SK-N-SH (cell line): ENCODE results near the gene NRG3. TPM values are rescaled to one million over a fixed set of nuclear protein-coding genes. Genes with fewer than 3 reads are reported as not detected.

Experiments used
- CTCF ChIA-PET: fragments of 300-600, 350-600 bp; formaldehyde crosslinking; extraction: SDS; loops from one replicate; lab custom pipeline; 2021; lab: Yijun Ruan, JAX
- POLR2A ChIA-PET: fragments of 350-600 bp; sonication (Branson Sonifier 250); formaldehyde crosslinking; extraction: SDS; loops from one replicate; lab custom pipeline; 2020; ENCODE audit warnings: antibody characterized with exemption, inconsistent platforms; lab: Yijun Ruan, JAX
- DNase-seq: peaks from one replicate; pipeline ENCODE4 v3.0.0; 2012
- H2AFZ ChIP-seq: fragments of 200-600 bp; sonication (generic); 2 replicates; pipeline ENCODE4 v1.8.1; 2016; ENCODE audit warnings: antibody characterized with exemption, mild to moderate bottlenecking, low read depth
- H3F3A ChIP-seq: fragments of 200-600 bp; sonication (generic); replicated peaks from 2 replicates; pipeline ENCODE3; 2016; ENCODE audit warnings: antibody characterized with exemption, mild to moderate bottlenecking; ENCODE audit not compliant: insufficient read depth
- H3K27ac ChIP-seq, 2 experiments: fragments of 200-500 bp in 1 of 2; fragments of 200-600 bp in 1 of 2; sonication (Bioruptor generic) in 1 of 2; sonication (generic), shearing (Covaris generic) in 1 of 2; 2 replicates each; pipeline versions ENCODE4 v1.5.1 to v1.6.1; 2014 to 2016; ENCODE audit warnings: low read depth in 2 of 2, inconsistent platforms in 1 of 2, low read length in 1 of 2, mild to moderate bottlenecking in 1 of 2, mixed read lengths in 1 of 2
- H3K27me3 ChIP-seq: fragments of 200-600 bp; sonication (generic), shearing (Covaris generic); 2 replicates; pipeline ENCODE4 v1.6.1; 2016; ENCODE audit warnings: mixed run types; ENCODE audit not compliant: insufficient read depth
- H3K36me3 ChIP-seq, 2 experiments: fragments of 200-500 bp in 1 of 2; fragments of 200-600 bp in 1 of 2; sonication (Bioruptor generic) in 1 of 2; sonication (generic) in 1 of 2; replicated peaks in 1 of 2; 2 replicates each; pipeline versions ENCODE3 to v1.5.1; 2014 to 2016; ENCODE audit warnings: low read length in 1 of 2, mild to moderate bottlenecking in 1 of 2; ENCODE audit not compliant: insufficient read depth in 2 of 2, control insufficient read depth in 1 of 2
- H3K4me1 ChIP-seq, 2 experiments: fragments of 200-500 bp in 1 of 2; fragments of 200-600 bp in 1 of 2; sonication (Bioruptor generic) in 1 of 2; sonication (generic), shearing (Covaris generic) in 1 of 2; 2 replicates each; pipeline versions ENCODE4 v1.5.1 to v1.6.1; 2014 to 2016; ENCODE audit warnings: low read depth in 1 of 2, low read length in 1 of 2, mixed run types in 1 of 2; ENCODE audit not compliant: insufficient read depth in 2 of 2, control insufficient read depth in 1 of 2
- H3K4me2 ChIP-seq: fragments of 200-600 bp; sonication (generic), shearing (Covaris generic); 2 replicates; pipeline ENCODE4 v1.6.1; 2017; ENCODE audit warnings: mixed run types
- H3K4me3 ChIP-seq, 2 experiments: fragments of 200-500 bp in 1 of 2; fragments of 200-600 bp in 1 of 2; sonication (Bioruptor generic) in 1 of 2; sonication (generic), shearing (Covaris generic) in 1 of 2; 2 replicates each; pipeline versions ENCODE4 v1.5.1 to v1.8.1; 2014 to 2016; ENCODE audit warnings: low read depth in 2 of 2, inconsistent platforms in 1 of 2, low read length in 1 of 2, mild to moderate bottlenecking in 1 of 2, mixed read lengths in 1 of 2, moderate library complexity in 1 of 2
- H3K79me2 ChIP-seq: fragments of 200-600 bp; sonication (generic); 2 replicates; pipeline ENCODE4 v1.8.1; 2017; ENCODE audit warnings: mild to moderate bottlenecking; ENCODE audit not compliant: insufficient read depth
- H3K9ac ChIP-seq: fragments of 200-600 bp; sonication (generic); 2 replicates; pipeline ENCODE4 v1.6.1; 2017; ENCODE audit warnings: mixed run types
- H3K9me2 ChIP-seq: fragments of 200-600 bp; sonication (generic); 2 replicates; pipeline ENCODE4 v1.6.1; 2017; ENCODE audit warnings: mixed run types
- H3K9me3 ChIP-seq: fragments of 200-600 bp; sonication (generic); 2 replicates; pipeline ENCODE4 v1.6.1; 2017; ENCODE audit warnings: mixed run types, mild to moderate bottlenecking, moderate library complexity
- H4K20me1 ChIP-seq: fragments of 200-600 bp; sonication (generic); 2 replicates; pipeline ENCODE4 v1.6.1; 2017; ENCODE audit warnings: mild to moderate bottlenecking, mixed run types; ENCODE audit not compliant: insufficient read depth
- CHD2 ChIP-seq: fragments of 150-350 bp; IDR thresholded peaks from 2 replicates; pipeline ENCODE4 v1.6.1; 2018; ENCODE audit warnings: low read length; ENCODE audit not compliant: partially characterized antibody
- FOSL2 ChIP-seq: IDR thresholded peaks from 2 replicates; pipeline ENCODE4 v1.4.0; 2012; ENCODE audit warnings: low read depth, mild to moderate bottlenecking, moderate library complexity, borderline replicate concordance
- FOXJ3 ChIP-seq: sonication (generic); formaldehyde crosslinking; IDR thresholded peaks from 2 replicates; pipeline ENCODE4 v1.5.1; 2020; ENCODE audit warnings: mild to moderate bottlenecking, missing genetic modification reagents
- GABPA ChIP-seq: IDR thresholded peaks from 2 replicates; pipeline ENCODE4 v1.4.0; 2012; ENCODE audit warnings: low read depth, mild to moderate bottlenecking
- MEF2A ChIP-seq: IDR thresholded peaks from 2 replicates; pipeline ENCODE4 v1.4.0; 2012; ENCODE audit warnings: low read depth, borderline replicate concordance
- MXI1 ChIP-seq: IDR thresholded peaks from 2 replicates; pipeline ENCODE4 v1.6.1; 2012; ENCODE audit warnings: mild to moderate bottlenecking, low read depth, low read length, improper control_type of control experiment
- NRF1 ChIP-seq: IDR thresholded peaks from 2 replicates; pipeline ENCODE4 v1.6.1; 2012; ENCODE audit warnings: low read depth, mild to moderate bottlenecking, low read length
- POLR2AphosphoS5 ChIP-seq: IDR thresholded peaks from 2 replicates; pipeline ENCODE4 v1.6.1; 2012; ENCODE audit warnings: low read depth, low read length
- RAD21 ChIP-seq: IDR thresholded peaks from 2 replicates; pipeline ENCODE4 v1.6.1; 2012; ENCODE audit warnings: mild to moderate bottlenecking, low read length
- REST ChIP-seq: IDR thresholded peaks from 2 replicates; pipeline ENCODE4 v1.6.1; 2012; ENCODE audit warnings: mild to moderate bottlenecking, low read depth, low read length, moderate library complexity
- RFX5 ChIP-seq: IDR thresholded peaks from 2 replicates; pipeline ENCODE4 v1.6.1; 2012; ENCODE audit warnings: mild to moderate bottlenecking, improper control_type of control experiment, low read length
- TCF12 ChIP-seq: IDR thresholded peaks from 2 replicates; pipeline ENCODE4 v1.4.0; 2012
- TEAD4 ChIP-seq: IDR thresholded peaks from 2 replicates; pipeline ENCODE4 v1.4.0; 2012; ENCODE audit warnings: mild to moderate bottlenecking, borderline replicate concordance; ENCODE audit not compliant: insufficient read depth
- USF1 ChIP-seq: IDR thresholded peaks from 2 replicates; pipeline ENCODE4 v1.4.0; 2012; ENCODE audit warnings: low read depth, borderline replicate concordance
- YY1 ChIP-seq: IDR thresholded peaks from 2 replicates; pipeline ENCODE4 v1.4.0; 2012; ENCODE audit warnings: low read depth, mild to moderate bottlenecking
- WGBS: methylation state at CpG from one replicate; pipeline ENCODE4 v1.1.6; 2017; ENCODE audit warnings: low lambda C conversion rate; 5-methylcytosine and 5-hydroxymethylcytosine counted together
- polyA plus RNA-seq, 3 experiments: library from polyadenylated mRNA; depleted of rRNA; stranded (reverse); fragments of >200 nt; gene quantifications; 2 replicates each; pipeline ENCODE4 v1.2.3, GENCODE V29; 2012
- TF ChIP-seq, protein P1 (sequence below): fragments of 200-600 bp; sonication (generic); IDR thresholded peaks from 2 replicates; pipeline ENCODE4 v1.6.1; 2017; ENCODE audit warnings: antibody characterized with exemption, mild to moderate bottlenecking, moderate library complexity
- TF ChIP-seq, protein P2 (sequence below): IDR thresholded peaks from 2 replicates; pipeline ENCODE4; 2012
- TF ChIP-seq, protein P3 (sequence below): IDR thresholded peaks from 2 replicates; pipeline ENCODE4 v1.4.0; 2012; ENCODE audit warnings: low read depth

NRG3 gene
- polyA plus RNA-seq, 1 of the 3 experiments (the other 2 are of a cell fraction): 0.03 TPM

- TF ChIP-seq, protein P1, sequence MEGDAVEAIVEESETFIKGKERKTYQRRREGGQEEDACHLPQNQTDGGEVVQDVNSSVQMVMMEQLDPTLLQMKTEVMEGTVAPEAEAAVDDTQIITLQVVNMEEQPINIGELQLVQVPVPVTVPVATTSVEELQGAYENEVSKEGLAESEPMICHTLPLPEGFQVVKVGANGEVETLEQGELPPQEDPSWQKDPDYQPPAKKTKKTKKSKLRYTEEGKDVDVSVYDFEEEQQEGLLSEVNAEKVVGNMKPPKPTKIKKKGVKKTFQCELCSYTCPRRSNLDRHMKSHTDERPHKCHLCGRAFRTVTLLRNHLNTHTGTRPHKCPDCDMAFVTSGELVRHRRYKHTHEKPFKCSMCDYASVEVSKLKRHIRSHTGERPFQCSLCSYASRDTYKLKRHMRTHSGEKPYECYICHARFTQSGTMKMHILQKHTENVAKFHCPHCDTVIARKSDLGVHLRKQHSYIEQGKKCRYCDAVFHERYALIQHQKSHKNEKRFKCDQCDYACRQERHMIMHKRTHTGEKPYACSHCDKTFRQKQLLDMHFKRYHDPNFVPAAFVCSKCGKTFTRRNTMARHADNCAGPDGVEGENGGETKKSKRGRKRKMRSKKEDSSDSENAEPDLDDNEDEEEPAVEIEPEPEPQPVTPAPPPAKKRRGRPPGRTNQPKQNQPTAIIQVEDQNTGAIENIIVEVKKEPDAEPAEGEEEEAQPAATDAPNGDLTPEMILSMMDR: no peak
- no peak for TF ChIP-seq CHD2
- no peak for TF ChIP-seq FOXJ3 (CRISPR knock-in tag)
- no peak for TF ChIP-seq REST
- no peak for TF ChIP-seq POLR2AphosphoS5
- H3K36me3 ChIP-seq: no peaks in the 10 kb centered on the region
- no peaks in the 10 kb centered on the region for H3K79me2 ChIP-seq
- DNase-seq: no peak
- POLR2A ChIA-PET: no interaction called here
- no peaks in the 10 kb centered on the region for H3K4me1 ChIP-seq
- H3K9me2 ChIP-seq: no peaks in the 10 kb centered on the region
- 31% methylated on average over 3 of the region's 3 CpGs for WGBS
- no peak overlapping the region for H3K27ac ChIP-seq
- no peaks in the 10 kb centered on the region for H3K9me3 ChIP-seq
- H2AFZ ChIP-seq: no peak overlapping the region
- H3K27me3 ChIP-seq: no peaks in the 10 kb centered on the region
- no peak overlapping the region for H3K4me3 ChIP-seq
- CTCF ChIA-PET: no interaction called here
- no peaks in the 10 kb centered on the region for H4K20me1 ChIP-seq
- H3K4me2 ChIP-seq: no peak overlapping the region
- H3F3A ChIP-seq: no peaks in the 10 kb centered on the region
- no peak overlapping the region for H3K9ac ChIP-seq
These were observed 269.2 kb downstream of the NRG3 start for GRCh38 chr10:82144153-82144552.

- no peaks in the 10 kb centered on the region for H3K79me2 ChIP-seq
- H2AFZ ChIP-seq: no peak overlapping the region
- H3K27me3 ChIP-seq: no peaks in the 10 kb centered on the region
- H3K36me3 ChIP-seq: no peaks in the 10 kb centered on the region
- H3K9me2 ChIP-seq: no peaks in the 10 kb centered on the region
- ChIA-PET POLR2A (no interaction called here), CTCF (interaction anchor here (1.2 to 1.8 kb wide), 2 partner anchors 182 to 1723 kb away, joined by 4 to 6 read pairs; no protein-coding TSS in a partner anchor)
- no peak overlapping the region for H3K9ac ChIP-seq
- H3K9me3 ChIP-seq: no peaks in the 10 kb centered on the region
- no peak for DNase-seq
- H3F3A ChIP-seq: no peaks in the 10 kb centered on the region
- H3K4me1 ChIP-seq: no peaks in the 10 kb centered on the region; a peak in 1 of 4 replicates
- H3K4me3 ChIP-seq: no peak overlapping the region
- no peaks in the 10 kb centered on the region for H4K20me1 ChIP-seq
- TF ChIP-seq, protein P2, sequence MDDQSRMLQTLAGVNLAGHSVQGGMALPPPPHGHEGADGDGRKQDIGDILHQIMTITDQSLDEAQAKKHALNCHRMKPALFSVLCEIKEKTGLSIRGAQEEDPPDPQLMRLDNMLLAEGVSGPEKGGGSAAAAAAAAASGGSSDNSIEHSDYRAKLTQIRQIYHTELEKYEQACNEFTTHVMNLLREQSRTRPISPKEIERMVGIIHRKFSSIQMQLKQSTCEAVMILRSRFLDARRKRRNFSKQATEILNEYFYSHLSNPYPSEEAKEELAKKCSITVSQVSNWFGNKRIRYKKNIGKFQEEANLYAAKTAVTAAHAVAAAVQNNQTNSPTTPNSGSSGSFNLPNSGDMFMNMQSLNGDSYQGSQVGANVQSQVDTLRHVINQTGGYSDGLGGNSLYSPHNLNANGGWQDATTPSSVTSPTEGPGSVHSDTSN: no peak
- TF ChIP-seq MXI1: no peak
- TF ChIP-seq, protein P1: no peak
- no peak for TF ChIP-seq GABPA
- no peak for TF ChIP-seq RFX5
- TF ChIP-seq POLR2AphosphoS5: no peak
- no peak for TF ChIP-seq TCF12
- no peak for TF ChIP-seq TEAD4
- TF ChIP-seq FOXJ3 (CRISPR knock-in tag): no peak
- TF ChIP-seq, protein P3, sequence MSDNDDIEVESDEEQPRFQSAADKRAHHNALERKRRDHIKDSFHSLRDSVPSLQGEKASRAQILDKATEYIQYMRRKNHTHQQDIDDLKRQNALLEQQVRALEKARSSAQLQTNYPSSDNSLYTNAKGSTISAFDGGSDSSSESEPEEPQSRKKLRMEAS: no peak
- TF ChIP-seq USF1: no peak
- TF ChIP-seq MEF2A: no peak
- no peak for TF ChIP-seq NRF1
- no peak for TF ChIP-seq RAD21
- TF ChIP-seq FOSL2: no peak
- no peak for TF ChIP-seq YY1
- no peak overlapping the region for H3K4me2 ChIP-seq
- whole genome bisulfite sequencing: 39% methylated on average over 1 of the region's 1 CpG
- no peak overlapping the region for H3K27ac ChIP-seq
These were observed 273.8 kb downstream of the NRG3 start for GRCh38 chr10:82148764-82149163.
